ENCODE results near the gene CHD6. TPM values are rescaled to one million over a fixed set of nuclear protein-coding genes. Genes with fewer than 3 reads are reported as not detected.

Gene CHD6
- total and polyA plus RNA-seq, 2 experiments from 2014 or later: 41.0 to 158 TPM

GRCh38 chr20:41570557-41570956, 47.6 kb downstream of the CHD6 start:
- ATAC-seq: no peak
- no peaks in the 10 kb centered on the region for H3K36me3 ChIP-seq (ENCODE audit: insufficient read depth)
- H3K27me3 ChIP-seq (ENCODE audit: insufficient read depth): no peaks in the 10 kb centered on the region
- no peak overlapping the region for H3K27ac ChIP-seq (ENCODE audit: low read depth)
- H3K4me1 ChIP-seq (ENCODE audit: insufficient read depth): peaks cover 22% of the 10 kb centered on the region
- H4K20me1 ChIP-seq (replicated peaks; ENCODE audit: insufficient read depth): peaks cover 38% of the 10 kb centered on the region
- H3K79me2 ChIP-seq (replicated peaks; ENCODE audit: insufficient read depth): peaks cover 100% of the 10 kb centered on the region
- TF ChIP-seq STAT1 (IDR thresholded peaks at IDR 0.05; ENCODE audit: unreplicated experiment) (no peak), JUNB (IDR thresholded peaks at IDR 0.05; ENCODE audit: unreplicated experiment) (no peak), EZH2 (IDR thresholded peaks at IDR 0.05; ENCODE audit: low read depth, unreplicated experiment) (no peak), CREB1 (CRISPR knock-in tag; IDR thresholded peaks at IDR 0.05; ENCODE audit: low read depth) (no peak), ZNF331 (CRISPR knock-in tag; IDR thresholded peaks at IDR 0.05; ENCODE audit: low read depth) (no peak), NANOG (IDR thresholded peaks at IDR 0.05; ENCODE audit: borderline replicate concordance) (no peak), REST (IDR thresholded peaks at IDR 0.05; ENCODE audit: unreplicated experiment) (no peak), EZH2phosphoT487 (IDR thresholded peaks at IDR 0.05; ENCODE audit: unreplicated experiment) (no peak), ZNF114 (CRISPR knock-in tag; IDR thresholded peaks at IDR 0.05) (no peak), POLR2AphosphoS5 (IDR thresholded peaks at IDR 0.05; ENCODE audit: low read depth) (no peak)
- TF ChIP-seq, protein P1, sequence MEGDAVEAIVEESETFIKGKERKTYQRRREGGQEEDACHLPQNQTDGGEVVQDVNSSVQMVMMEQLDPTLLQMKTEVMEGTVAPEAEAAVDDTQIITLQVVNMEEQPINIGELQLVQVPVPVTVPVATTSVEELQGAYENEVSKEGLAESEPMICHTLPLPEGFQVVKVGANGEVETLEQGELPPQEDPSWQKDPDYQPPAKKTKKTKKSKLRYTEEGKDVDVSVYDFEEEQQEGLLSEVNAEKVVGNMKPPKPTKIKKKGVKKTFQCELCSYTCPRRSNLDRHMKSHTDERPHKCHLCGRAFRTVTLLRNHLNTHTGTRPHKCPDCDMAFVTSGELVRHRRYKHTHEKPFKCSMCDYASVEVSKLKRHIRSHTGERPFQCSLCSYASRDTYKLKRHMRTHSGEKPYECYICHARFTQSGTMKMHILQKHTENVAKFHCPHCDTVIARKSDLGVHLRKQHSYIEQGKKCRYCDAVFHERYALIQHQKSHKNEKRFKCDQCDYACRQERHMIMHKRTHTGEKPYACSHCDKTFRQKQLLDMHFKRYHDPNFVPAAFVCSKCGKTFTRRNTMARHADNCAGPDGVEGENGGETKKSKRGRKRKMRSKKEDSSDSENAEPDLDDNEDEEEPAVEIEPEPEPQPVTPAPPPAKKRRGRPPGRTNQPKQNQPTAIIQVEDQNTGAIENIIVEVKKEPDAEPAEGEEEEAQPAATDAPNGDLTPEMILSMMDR (conservative IDR thresholded peaks at IDR 0.05; ENCODE audit: low read depth in 2 of 2): no peak
- TF ChIP-seq, protein P2, sequence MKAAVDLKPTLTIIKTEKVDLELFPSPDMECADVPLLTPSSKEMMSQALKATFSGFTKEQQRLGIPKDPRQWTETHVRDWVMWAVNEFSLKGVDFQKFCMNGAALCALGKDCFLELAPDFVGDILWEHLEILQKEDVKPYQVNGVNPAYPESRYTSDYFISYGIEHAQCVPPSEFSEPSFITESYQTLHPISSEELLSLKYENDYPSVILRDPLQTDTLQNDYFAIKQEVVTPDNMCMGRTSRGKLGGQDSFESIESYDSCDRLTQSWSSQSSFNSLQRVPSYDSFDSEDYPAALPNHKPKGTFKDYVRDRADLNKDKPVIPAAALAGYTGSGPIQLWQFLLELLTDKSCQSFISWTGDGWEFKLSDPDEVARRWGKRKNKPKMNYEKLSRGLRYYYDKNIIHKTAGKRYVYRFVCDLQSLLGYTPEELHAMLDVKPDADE (IDR thresholded peaks at IDR 0.05): no peak
- TF ChIP-seq, protein P3, sequence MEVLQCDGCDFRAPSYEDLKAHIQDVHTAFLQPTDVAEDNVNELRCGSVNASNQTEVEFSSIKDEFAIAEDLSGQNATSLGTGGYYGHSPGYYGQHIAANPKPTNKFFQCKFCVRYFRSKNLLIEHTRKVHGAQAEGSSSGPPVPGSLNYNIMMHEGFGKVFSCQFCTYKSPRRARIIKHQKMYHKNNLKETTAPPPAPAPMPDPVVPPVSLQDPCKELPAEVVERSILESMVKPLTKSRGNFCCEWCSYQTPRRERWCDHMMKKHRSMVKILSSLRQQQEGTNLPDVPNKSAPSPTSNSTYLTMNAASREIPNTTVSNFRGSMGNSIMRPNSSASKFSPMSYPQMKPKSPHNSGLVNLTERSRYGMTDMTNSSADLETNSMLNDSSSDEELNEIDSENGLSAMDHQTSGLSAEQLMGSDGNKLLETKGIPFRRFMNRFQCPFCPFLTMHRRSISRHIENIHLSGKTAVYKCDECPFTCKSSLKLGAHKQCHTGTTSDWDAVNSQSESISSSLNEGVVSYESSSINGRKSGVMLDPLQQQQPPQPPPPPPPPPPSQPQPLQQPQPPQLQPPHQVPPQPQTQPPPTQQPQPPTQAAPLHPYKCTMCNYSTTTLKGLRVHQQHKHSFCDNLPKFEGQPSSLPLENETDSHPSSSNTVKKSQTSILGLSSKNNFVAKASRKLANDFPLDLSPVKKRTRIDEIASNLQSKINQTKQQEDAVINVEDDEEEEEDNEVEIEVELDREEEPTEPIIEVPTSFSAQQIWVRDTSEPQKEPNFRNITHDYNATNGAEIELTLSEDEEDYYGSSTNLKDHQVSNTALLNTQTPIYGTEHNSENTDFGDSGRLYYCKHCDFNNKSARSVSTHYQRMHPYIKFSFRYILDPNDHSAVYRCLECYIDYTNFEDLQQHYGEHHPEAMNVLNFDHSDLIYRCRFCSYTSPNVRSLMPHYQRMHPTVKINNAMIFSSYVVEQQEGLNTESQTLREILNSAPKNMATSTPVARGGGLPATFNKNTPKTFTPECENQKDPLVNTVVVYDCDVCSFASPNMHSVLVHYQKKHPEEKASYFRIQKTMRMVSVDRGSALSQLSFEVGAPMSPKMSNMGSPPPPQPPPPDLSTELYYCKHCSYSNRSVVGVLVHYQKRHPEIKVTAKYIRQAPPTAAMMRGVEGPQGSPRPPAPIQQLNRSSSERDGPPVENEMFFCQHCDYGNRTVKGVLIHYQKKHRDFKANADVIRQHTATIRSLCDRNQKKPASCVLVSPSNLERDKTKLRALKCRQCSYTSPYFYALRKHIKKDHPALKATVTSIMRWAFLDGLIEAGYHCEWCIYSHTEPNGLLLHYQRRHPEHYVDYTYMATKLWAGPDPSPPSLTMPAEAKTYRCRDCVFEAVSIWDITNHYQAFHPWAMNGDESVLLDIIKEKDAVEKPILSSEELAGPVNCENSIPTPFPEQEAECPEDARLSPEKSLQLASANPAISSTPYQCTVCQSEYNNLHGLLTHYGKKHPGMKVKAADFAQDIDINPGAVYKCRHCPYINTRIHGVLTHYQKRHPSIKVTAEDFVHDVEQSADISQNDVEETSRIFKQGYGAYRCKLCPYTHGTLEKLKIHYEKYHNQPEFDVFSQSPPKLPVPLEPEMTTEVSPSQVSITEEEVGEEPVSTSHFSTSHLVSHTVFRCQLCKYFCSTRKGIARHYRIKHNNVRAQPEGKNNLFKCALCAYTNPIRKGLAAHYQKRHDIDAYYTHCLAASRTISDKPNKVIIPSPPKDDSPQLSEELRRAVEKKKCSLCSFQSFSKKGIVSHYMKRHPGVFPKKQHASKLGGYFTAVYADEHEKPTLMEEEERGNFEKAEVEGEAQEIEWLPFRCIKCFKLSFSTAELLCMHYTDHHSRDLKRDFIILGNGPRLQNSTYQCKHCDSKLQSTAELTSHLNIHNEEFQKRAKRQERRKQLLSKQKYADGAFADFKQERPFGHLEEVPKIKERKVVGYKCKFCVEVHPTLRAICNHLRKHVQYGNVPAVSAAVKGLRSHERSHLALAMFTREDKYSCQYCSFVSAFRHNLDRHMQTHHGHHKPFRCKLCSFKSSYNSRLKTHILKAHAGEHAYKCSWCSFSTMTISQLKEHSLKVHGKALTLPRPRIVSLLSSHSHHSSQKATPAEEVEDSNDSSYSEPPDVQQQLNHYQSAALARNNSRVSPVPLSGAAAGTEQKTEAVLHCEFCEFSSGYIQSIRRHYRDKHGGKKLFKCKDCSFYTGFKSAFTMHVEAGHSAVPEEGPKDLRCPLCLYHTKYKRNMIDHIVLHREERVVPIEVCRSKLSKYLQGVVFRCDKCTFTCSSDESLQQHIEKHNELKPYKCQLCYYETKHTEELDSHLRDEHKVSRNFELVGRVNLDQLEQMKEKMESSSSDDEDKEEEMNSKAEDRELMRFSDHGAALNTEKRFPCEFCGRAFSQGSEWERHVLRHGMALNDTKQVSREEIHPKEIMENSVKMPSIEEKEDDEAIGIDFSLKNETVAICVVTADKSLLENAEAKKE (CRISPR knock-in tag; IDR thresholded peaks at IDR 0.05): no peak
- no peak overlapping the region for H3K4me3 ChIP-seq
- Mint-ChIP-seq H3K27me3 (ENCODE audit: insufficient read depth, low read depth, poor library complexity) (peaks cover 3% of the 10 kb centered on the region), H3K4me3 (no peak overlapping the region), H3K36me3 (ENCODE audit: low read depth) (peaks cover 8% of the 10 kb centered on the region; the same call in 2 of the 3 replicates), H3K27ac (no peak overlapping the region), H3K9me3 (peaks cover 2% of the 10 kb centered on the region; the same call in 1 of the 3 replicates), H3K4me1 (peaks cover 44% of the 10 kb centered on the region)
- no peak for DNase-seq (ENCODE audit: low spot score)
- no peaks in the 10 kb centered on the region; the same call in 1 of the 2 replicates for H3K9me2 ChIP-seq (ENCODE audit: insufficient read depth)
- no peak overlapping the region for H2AFZ ChIP-seq
- H3F3A ChIP-seq (replicated peaks; ENCODE audit: low read depth): no peaks in the 10 kb centered on the region
- no peak overlapping the region for H3K4me2 ChIP-seq
